BJ (cell line): ENCODE results near the gene MARCHF3. TPM values are rescaled to one million over a fixed set of nuclear protein-coding genes. Genes with fewer than 3 reads are reported as not detected.

ENCODE experiments used
- CTCF ChIA-PET: fragments of 350-600 bp; formaldehyde crosslinking; extraction: SDS; loops from one replicate; lab custom pipeline; 2021; ENCODE audit warnings: antibody characterized with exemption, inconsistent platforms; lab: Yijun Ruan, JAX
- POLR2A ChIA-PET: fragments of 300-600 bp; sonication (Branson Sonifier 250); formaldehyde crosslinking; extraction: SDS; loops from one replicate; lab custom pipeline; 2021; ENCODE audit warnings: antibody characterized with exemption; lab: Charles Lee
- DNase-seq: peaks from one replicate; pipeline ENCODE4 v3.0.0-alpha.2; 2011; ENCODE audit warnings: low read depth
- H3K27me3 ChIP-seq: 2 replicates; pipeline ENCODE4 v1.6.0; 2011; ENCODE audit warnings: low read length; ENCODE audit not compliant: control insufficient read depth, insufficient read depth
- H3K36me3 ChIP-seq: 2 replicates; pipeline ENCODE4 v1.5.1; 2011; ENCODE audit warnings: low read length; ENCODE audit not compliant: control insufficient read depth, insufficient read depth
- H3K4me3 ChIP-seq: 2 replicates; pipeline ENCODE4 v1.5.1; 2011; ENCODE audit warnings: low read depth, mild to moderate bottlenecking, control low read depth, low read length
- polyA plus RNA-seq: library from polyadenylated mRNA; depleted of rRNA; stranded (reverse); fragments of >200 nt; gene quantifications from 2 replicates; pipeline ENCODE4 v1.2.3, GENCODE V29; 2011
- TF ChIP-seq, protein P1 (sequence below): IDR thresholded peaks from 2 replicates; pipeline ENCODE4 v1.5.1; 2011; ENCODE audit warnings: low read depth, mild to moderate bottlenecking, control low read depth, inconsistent platforms, low read length, moderate library complexity; ENCODE audit not compliant: insufficient read depth

The MARCHF3 gene
- polyA plus RNA-seq, 1 experiment: 8.6 TPM

DNA sequence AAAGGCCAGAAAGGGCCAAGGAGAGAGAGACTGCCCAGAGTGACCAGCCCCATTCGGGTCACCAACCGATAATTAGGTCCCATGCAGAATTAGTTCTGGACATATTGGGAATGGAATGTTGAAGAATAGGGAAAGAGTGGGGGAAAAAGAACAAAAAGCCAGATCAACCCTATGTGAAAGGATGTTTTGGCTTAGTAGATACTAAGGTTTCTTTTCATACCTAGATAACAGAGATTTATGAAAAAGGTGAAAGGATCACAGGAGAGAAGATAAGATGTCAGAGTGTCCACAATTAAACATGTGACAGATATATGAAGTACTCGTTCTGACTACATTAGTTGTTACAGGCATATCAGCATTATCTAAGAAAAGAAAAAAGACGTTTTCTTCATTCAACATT lies 52.1 kb downstream of the MARCHF3 start:
- POLR2A ChIA-PET: no interaction called here
- TF ChIP-seq, protein P1, sequence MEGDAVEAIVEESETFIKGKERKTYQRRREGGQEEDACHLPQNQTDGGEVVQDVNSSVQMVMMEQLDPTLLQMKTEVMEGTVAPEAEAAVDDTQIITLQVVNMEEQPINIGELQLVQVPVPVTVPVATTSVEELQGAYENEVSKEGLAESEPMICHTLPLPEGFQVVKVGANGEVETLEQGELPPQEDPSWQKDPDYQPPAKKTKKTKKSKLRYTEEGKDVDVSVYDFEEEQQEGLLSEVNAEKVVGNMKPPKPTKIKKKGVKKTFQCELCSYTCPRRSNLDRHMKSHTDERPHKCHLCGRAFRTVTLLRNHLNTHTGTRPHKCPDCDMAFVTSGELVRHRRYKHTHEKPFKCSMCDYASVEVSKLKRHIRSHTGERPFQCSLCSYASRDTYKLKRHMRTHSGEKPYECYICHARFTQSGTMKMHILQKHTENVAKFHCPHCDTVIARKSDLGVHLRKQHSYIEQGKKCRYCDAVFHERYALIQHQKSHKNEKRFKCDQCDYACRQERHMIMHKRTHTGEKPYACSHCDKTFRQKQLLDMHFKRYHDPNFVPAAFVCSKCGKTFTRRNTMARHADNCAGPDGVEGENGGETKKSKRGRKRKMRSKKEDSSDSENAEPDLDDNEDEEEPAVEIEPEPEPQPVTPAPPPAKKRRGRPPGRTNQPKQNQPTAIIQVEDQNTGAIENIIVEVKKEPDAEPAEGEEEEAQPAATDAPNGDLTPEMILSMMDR: no peak
- Histone ChIP-seq H3K36me3 (no peaks in the 10 kb centered on the region), H3K27me3 (no peaks in the 10 kb centered on the region), H3K4me3 (no peak overlapping the region)
- no peak for DNase-seq
- CTCF ChIA-PET: interaction anchor here (0.6 kb wide), 1 partner anchor 11 kb away, joined by 3 read pairs; no protein-coding TSS in a partner anchor

DNA sequence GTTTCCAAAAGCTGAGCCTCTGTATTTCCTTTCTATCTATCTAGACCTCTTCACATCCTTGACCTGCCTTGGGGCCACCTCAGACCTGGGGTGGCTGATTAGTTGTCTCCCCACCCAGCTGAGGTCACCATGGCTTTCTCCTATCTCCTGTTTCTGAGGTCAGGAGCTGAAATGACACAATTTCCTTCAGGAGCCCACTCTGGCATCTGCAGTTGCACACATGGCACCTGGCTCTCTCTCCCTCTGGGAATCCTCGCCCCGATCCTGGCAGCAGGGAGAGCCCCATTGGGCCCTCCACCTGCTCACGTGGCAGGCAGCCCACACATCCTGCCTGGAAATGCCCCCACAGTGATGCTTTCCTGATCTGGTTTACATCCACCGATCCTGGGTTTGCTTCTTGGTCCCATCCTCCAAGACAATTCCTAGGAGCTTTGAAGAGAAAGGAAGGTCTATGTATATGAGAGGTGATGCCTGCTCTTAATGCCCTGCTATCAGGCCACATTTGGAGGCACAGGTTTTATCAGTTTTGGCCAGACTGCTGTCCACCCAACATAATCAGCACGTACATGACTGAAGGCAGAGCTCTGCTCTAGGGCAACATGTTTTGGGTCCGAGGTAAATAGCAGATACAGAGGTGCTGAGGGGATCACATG lies 53.7 kb downstream of the MARCHF3 start:
- Histone ChIP-seq H3K27me3 (no peaks in the 10 kb centered on the region), H3K36me3 (no peaks in the 10 kb centered on the region), H3K4me3 (no peak overlapping the region)
- ChIA-PET CTCF (interaction anchor here (0.8 kb wide), 1 partner anchor 23 kb away, joined by 3 read pairs; no protein-coding TSS in a partner anchor), POLR2A (no interaction called here)
- DNase-seq: no peak
- TF ChIP-seq, protein P1: no peak

DNA sequence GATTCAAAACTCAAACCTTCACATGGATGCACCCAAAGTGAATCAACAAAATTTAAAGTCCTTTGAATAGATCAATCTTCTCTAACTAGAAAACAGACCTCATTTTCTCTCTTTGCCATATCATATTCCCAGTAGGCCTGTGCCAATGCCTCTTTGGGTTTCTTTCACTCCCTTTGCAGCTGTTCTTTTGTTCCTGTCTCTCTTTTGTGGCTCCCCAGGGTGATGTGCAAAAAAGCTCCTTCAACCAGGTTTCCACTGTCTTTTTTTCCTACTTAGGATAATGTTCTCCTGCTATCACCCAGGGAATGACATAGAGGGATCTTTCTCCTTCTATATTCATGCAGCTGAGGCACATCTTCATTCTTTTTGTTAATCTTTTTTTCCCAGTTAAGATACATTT lies 54.6 kb downstream of the MARCHF3 start:
- TF ChIP-seq, protein P1: no peak
- no peak for DNase-seq
- ChIA-PET CTCF (interaction anchor here (0.8 to 1.2 kb wide), 2 partner anchors 28 to 54 kb away, joined by 3 read pairs; no protein-coding TSS in a partner anchor), POLR2A (no interaction called here)
- Histone ChIP-seq H3K36me3 (no peaks in the 10 kb centered on the region), H3K4me3 (no peak overlapping the region), H3K27me3 (no peaks in the 10 kb centered on the region)

DNA sequence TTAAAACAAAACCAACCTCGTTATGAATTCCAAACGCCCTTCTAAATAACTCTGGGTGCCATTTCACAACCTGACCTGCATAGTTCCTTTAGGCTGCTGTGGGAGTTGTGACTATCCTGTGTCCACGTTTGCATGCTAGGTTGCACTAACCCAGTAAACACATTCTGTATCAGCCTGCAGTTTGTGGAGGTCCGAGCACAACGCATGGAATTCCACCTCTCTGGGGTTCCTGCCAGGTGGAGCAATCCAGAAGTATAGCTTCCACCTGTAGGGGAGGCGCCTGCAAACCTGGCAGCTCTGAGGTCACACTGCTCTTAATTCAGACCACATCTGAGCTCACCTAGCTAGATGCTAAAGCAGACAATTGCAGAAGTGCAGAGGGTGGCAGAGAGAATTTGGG lies 57.2 kb downstream of the MARCHF3 start:
- CTCF ChIA-PET: no interaction called here
- Histone ChIP-seq H3K27me3 (no peaks in the 10 kb centered on the region), H3K4me3 (no peak overlapping the region), H3K36me3 (no peaks in the 10 kb centered on the region)
- POLR2A ChIA-PET: no interaction called here
- no peak for DNase-seq
- TF ChIP-seq, protein P1: no peak

DNA sequence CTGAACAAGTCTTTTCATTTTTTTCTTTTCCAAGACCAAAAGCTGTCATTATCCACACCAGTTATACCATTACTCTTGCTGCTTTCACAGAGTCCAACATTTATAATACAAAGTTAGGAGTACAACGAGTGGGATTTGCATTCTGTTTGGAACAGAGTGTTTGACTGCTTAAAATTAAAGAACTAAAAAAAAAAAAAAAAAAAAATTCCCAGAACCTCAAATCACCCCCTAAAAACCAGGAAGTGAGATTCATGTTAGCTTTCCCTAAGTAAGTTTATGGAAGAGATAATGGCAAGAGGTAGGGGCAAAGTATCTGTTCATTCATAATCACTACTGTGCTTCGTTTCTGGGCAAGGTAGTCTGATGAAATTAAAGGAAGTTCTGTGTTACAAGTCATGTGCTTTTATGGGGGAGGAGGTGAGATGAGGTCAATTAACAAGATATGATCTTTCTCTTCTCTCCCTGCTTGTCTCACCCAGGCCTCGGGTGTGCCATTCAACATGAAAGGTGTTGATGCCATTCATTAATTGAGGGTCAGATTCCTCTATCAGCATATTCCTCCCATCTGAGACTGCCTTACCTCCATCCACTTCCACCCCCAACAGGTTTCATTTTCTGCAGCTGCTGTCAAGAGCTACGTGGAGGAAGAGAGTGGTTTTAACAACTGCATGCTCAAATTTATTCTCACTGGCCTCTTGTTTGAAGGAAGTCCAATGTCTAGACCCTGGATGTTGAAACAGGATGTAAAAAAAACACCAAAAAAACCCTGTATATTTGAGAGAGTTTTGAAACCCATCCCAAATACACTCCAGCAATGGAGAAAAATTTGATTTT lies 58.1 kb downstream of the MARCHF3 start:
- H3K36me3 ChIP-seq: no peaks in the 10 kb centered on the region
- no peaks in the 10 kb centered on the region for H3K27me3 ChIP-seq
- no peak overlapping the region for H3K4me3 ChIP-seq
- DNase-seq: no peak
- POLR2A ChIA-PET: no interaction called here
- TF ChIP-seq, protein P1: no peak
- CTCF ChIA-PET: no interaction called here
